HCEC 1CT (cell line): ENCODE measurements around the gene HAS3.
"Not testable (repeated sequence)": the region's sequence is repeated elsewhere in the genome, so short reads cannot be mapped to it uniquely, and the experiment has no call there.

Source experiments
- DNase-seq: peaks from one replicate; pipeline ENCODE4 v3.0.0-alpha.2; 2017

The HAS3 gene, protein sequence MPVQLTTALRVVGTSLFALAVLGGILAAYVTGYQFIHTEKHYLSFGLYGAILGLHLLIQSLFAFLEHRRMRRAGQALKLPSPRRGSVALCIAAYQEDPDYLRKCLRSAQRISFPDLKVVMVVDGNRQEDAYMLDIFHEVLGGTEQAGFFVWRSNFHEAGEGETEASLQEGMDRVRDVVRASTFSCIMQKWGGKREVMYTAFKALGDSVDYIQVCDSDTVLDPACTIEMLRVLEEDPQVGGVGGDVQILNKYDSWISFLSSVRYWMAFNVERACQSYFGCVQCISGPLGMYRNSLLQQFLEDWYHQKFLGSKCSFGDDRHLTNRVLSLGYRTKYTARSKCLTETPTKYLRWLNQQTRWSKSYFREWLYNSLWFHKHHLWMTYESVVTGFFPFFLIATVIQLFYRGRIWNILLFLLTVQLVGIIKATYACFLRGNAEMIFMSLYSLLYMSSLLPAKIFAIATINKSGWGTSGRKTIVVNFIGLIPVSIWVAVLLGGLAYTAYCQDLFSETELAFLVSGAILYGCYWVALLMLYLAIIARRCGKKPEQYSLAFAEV

DNA sequence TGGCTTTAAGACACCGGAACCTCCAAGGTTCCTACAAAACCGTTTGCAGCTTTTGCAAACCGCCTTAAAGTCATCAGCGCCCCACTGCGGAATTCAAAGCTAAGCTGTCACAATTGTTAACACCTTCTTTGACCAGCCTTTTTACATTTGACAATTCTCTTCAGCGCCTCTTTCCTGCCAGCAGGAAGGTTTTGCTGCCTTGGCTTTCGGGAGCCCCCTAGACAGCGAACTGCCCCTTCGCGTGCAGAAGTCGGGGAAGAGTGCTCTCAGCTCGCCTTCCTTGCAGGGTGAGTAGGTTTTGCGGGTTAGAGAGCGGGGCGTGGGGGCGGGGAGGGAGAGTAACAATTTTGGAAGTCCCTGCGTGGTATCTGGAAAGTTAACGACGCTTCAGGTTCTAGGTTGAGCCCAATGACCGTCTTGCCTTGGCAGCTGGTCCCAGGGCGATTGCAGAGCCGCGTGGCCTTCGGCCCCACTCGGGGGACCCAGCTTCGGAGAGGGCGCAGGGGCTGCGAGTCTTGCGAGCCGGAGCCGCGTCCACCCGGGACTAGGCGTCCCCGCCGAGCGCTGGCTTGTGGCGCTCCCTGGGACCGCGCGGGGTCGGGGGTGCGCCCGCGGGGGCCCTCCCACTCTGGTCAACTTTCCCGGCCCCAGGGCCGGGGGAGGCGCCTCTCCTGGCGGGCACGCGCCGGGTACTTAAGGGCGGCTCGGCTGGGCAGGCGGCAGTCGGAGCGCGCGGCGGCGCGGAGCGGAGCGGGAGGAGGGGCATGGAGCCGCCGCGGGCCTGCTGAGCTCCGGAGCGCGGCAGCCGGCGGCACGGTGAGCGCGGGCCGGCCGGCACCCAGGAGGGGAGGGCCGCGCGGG lies at the start of gene HAS3:
TSS of gene HAS3 (plus strand) at position 153 of the 861 bp plus-strand sequence. CDS start 3,743 bp downstream, outside the sequence.
- peak; percentile 67 for DNase-seq

DNA sequence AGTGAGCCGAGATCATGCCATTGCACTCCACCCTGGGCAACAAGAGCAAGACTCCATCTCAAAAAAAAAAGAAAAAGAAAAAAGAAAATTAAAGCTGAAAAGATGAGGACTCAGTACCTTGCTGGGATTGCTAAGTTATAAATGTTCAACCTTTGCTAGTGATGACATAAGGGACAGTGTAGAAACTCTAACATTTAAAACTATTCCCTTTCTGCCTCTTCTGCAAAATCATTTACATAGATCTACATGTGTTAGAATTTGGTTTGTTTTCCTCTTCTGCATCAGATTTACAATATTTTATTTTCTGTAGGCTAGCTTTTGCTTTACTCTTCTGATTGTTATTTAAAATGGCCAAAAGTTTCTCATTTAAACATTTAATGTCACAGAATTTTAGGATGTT lies 49.5 kb upstream of the HAS3 start:
- no peak for DNase-seq

- DNase-seq: no peak
These were observed 49.0 kb upstream of the HAS3 start for GRCh38 chr16:69056421-69056820.

- DNase-seq: peak; percentile 92
These were observed 47.8 kb upstream of the HAS3 start for GRCh38 chr16:69057400-69058378.

DNA sequence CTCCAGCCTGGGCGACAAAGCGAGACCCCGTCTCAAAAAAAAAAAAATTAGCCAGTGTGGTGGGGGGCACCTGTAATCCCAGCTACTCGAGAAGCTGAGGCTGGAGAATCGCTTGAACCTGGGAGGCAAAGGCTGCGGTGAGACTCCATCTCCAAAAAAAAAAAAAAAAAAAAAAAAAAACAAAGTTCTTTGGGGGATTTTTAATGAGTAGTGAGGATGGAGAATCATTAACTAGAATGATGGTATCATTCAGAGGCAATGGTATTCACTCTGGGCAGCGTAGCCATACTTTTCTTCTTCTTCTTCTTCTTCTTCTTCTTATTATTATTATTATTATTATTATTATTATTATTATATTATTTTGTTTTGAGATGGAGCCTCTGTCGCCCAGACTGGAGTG lies 42.0 kb upstream of the HAS3 start:
- not testable (repeated sequence) for DNase-seq

DNA sequence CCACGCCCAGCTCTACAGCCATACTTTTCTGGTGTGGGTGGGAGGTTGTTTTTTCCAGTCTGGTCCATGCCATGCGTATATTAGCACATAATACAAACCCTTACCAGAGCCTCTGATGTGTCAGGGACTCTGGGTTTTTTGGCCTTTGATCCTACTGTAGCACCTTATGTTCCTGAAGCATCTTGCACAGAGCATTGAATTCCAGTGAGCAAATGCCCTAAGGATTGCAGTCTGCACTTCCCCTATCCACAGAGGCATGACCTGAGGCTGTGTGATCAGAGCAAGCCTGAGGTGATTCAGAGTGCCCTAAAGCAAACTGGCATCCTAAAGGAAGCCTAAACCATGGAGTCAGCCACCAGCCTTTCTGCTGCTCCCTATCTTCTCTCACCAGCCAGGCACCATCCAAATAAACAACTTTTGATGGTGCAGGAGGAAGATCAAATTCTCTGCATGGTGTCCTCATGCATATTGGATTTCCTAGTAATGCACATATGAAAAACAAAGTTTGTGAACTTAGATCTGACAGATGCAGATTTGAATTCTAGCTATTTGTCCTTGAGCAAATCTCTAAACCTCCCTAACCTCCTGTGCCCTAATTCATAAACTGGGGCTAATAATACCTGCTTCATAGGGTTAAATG lies 41.2 kb upstream of the HAS3 start:
- no peak for DNase-seq

DNA sequence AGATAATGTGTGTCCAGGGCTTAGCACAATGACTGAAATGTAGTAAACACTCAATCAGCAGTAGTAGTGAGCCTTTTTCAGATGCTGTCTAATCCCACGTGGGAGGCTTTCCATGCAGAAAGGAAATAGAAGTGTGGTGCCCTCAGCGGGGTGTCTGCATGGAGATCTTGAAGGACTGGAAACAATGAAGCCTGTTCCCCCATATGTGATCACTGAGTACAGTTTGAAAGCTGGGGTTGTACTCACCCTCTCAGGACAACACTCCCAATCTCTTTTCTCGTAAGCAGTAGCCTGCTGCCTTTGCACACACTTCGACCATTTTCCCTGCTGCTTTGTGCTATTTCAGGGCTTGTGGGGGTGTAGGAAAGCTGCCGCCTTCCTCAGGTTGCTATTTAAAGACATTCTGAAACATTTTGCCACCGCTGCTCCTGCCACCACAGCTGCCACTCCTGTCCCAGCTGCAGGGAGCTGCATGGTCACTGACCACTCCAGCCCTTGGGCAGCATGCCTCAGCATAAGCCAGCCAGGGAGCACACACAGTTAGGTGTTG lies 40.6 kb upstream of the HAS3 start:
- no peak for DNase-seq

DNA sequence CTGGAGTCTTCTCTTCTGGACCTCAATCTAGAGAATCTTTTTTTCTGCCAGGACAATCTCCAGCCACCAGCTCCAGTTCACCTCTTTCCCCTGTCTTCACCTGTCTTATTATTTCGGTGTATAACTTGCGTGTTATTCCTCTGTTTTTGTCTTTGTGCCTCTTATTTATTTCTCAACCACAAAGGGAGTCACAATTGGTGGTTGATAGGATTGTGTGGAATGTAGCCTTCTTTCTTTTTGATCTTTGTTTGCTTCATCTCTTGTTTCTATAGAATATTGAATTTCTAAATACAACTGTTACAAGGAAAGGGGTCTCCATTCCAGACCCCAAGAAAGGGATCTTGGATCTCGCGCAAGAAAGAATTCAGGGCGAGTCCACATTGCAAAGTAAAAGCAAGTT lies 35.9 kb upstream of the HAS3 start:
- DNase-seq: no peak

DNA sequence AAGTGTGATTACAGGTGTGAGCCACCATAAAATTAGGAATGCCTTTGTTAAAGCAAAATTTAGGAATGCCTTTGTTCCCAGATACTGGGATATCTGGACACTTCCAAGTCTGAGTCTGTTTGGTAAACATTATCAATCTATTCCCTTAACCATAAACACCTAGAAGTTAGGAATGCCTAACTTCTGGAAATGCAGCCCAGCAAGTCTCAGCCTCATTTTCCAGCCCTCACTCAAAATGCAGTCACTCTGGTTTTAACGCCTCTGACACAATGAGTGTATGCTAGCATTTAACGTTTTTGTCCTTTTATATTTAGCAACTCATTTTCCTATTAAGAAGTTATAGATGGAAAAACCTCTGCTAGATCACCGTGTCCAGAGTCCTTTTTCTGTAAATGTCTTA lies 34.4 kb upstream of the HAS3 start:
- DNase-seq: no peak

- DNase-seq: no peak
These were observed 32.8 kb upstream of the HAS3 start for GRCh38 chr16:69072640-69072974.

DNA sequence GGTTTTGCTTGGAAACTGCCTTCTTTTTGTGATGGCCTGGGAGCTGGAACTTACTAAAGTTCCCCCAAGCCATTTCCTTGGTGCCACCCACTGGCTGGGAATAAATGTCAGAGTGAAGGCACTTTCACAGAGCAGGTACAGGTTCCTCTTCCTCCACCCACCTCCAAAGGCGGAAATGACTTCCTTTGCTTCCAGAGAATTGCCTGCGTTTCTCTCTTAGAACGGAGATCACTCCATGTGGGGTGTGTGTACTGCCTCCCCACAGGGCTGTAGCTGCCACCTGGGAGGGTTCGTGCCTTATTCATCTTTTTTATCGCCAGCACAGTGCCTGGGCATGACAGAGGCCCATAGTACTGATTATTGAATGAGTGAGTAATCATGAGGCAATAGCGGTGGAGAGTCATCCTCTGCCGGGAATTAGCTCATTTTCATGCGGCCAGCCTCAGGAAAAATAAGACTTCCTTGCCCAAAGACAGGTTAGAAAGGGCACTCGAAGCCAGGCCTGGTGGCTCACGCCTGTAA lies 32.2 kb upstream of the HAS3 start:
- DNase-seq: peak; percentile 89

- DNase-seq: peak; percentile 18
These were observed 28.2 kb upstream of the HAS3 start for GRCh38 chr16:69077251-69077650.

DNA sequence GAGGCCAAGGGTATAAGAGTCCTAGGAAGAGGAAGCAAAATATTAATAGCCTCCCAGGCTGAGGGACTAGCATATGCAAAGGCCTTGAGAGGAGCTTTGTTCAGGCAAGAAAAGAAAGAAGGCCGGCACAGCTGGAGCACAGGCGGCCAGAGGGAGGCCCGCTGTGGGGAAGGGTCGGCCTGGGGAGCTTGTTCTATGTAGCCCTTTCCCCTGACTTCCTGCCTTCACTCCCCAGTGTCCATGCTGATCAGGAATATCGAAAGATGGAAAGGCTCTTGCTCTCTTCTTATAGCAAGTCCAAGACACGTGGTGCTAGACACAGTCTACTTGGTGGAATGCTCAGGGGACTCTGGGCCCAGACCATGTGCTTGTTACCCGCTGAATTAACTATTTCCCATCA lies 27.4 kb upstream of the HAS3 start:
- DNase-seq: no peak

DNA sequence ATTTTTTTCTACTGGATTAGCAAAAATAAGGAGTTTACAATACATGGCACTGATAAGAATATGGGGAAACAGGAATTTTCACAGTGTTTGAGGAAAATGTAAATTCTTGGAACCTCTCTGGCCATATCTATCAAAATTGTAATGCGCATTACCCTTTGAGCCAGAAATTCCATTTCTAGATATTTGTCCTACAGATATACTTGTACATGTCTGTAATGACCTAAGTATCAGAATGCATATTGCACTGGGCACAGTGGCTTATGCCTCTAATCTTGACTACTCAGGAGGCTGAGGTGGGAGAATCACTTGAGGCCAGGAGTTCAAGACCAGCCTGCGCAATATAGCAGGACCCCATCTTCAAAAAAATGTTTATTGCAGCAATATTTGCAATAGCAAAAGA lies 25.8 kb upstream of the HAS3 start:
- no peak for DNase-seq

- DNase-seq: no peak
These were observed 22.0 kb upstream of the HAS3 start for GRCh38 chr16:69083306-69083941.

DNA sequence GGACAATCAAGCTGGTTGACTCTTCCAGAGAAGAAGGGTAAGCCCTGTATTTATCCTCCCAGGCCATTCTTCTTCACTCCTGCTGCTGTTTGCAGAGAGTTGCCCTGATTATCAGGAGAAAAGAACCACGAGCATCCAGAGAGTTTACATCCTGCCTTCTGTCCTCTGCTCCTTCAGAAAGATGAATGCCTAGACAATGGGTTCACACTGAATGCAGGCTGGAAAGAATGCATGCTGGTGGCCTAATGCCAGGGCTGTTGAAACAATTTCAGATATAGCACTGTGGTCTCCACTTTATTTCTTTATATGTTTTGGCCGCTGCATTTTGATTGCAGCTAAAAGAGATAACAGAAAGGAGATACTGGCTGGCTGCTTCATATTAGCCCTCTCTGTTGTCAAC lies 21.2 kb upstream of the HAS3 start:
- DNase-seq: no peak

DNA sequence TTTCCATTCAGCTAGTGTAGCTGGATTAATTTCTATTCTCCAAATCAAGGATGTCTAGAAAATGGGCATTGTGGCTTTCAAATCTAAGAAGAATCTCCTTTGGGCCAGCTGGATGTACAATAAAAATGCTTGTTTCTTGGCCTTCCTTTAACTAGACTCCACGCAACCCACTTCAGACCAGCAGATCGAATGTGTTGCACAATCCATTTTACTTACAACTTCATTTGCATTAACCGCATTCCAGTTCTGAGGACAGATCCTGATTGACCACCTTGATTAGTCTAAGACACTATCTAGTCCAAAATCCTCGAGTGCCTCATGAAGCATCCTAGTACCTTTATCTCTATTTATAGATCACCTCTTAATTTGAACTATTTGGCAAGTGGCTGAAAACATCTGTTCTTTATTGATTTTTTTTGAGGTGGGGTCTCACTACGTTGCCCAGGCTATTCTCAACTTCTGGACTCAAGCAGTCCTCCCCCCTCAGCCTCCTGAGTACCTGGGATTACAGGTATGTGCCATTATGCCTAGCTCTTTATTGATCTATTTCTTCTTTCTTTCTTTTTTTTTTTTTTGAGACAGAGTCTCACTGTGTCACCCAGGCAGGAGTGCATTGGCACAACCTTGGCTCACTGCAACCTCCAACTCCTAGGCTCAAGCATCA lies 20.3 kb upstream of the HAS3 start:
- no peak for DNase-seq

- no peak for DNase-seq
These were observed 18.3 kb upstream of the HAS3 start for GRCh38 chr16:69087161-69087581.

DNA sequence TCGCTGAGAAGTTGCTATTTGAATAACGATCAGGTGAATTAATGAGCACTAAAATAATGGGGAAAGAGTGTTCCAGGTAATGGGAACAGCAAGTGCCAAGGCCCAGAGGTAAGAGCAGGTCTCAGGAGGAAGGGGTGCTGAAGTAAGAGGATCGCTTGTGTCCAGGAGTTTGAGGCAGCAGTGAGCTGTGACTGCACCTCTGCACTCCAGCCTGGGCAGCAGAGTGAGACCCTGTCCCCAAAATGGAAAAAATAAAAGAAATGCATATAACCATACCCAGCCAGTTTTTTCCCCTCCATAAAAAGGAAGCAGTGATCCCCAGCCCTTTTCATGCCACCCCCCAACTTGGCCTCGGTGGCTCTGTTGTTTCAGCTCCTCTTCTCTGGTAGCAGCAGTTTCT lies 16.8 kb upstream of the HAS3 start:
- no peak for DNase-seq
